Medulla oblongata (tissue), 1 donor: ENCODE results near the gene SIRT1.
"Not testable (repeated sequence)": the region's sequence is repeated elsewhere in the genome, so short reads cannot be mapped to it uniquely, and the experiment has no call there.

Experiments used
- DNase-seq: peaks from one replicate; pipeline ENCODE4 v3.0.0-alpha.2; 2015; ENCODE audit errors: extremely low spot score

The SIRT1 gene

GRCh38 chr10:67965456-67965855 is 81.0 kb downstream of the SIRT1 start:
- DNase-seq, result no peak

DNA sequence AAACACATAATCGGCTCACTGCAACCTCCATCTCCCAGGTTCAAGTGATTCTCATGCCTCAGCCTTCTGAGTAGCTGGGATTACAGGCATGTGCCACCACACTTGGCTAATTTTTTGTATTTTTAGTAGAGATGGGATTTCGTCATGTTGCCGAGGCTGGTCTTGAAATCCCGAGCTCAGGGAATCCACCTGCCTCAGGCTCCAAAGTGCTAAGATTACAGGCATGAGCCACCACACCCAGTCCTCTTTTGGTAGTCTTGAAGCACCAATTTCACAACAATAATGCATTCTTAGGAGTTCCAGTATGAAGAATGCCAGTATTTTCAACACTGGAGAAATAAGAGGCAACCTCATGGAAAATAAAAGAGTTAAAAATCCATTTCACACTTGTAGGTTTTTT is 81.6 kb downstream of the SIRT1 start:
- not testable (repeated sequence) for DNase-seq
